ENCODE results near the gene UBE2J1. TPM values are rescaled to one million over a fixed set of nuclear protein-coding genes. Genes with fewer than 3 reads are reported as not detected.

Gene UBE2J1
- total and polyA plus RNA-seq, 10 of the 15 experiments (the other 5 are each of a cell fraction or from before 2014, with no cell fraction given), result 48.7 to 131 (median 90.0) TPM

GRCh38 chr6:89281779-89282246 is 70.7 kb downstream of the UBE2J1 start (continued):
- TF ChIP-seq EP300 (IDR thresholded peaks at IDR 0.05; ENCODE audit: borderline replicate concordance in 1 of 2, control insufficient read depth in 1 of 2, low read depth in 2 of 2, low read length in 2 of 2) (no peak), RELB (IDR thresholded peaks at IDR 0.05; ENCODE audit: low read depth) (no peak), FOXK2 (IDR thresholded peaks at IDR 0.05) (no peak), SIN3A (IDR thresholded peaks at IDR 0.05; ENCODE audit: low read depth, low read length) (no peak), E2F8 (IDR thresholded peaks at IDR 0.05; ENCODE audit: low read depth, partially characterized antibody) (no peak), BRCA1 (IDR thresholded peaks at IDR 0.05; ENCODE audit: low read depth, low read length) (no peak), IRF5 (IDR thresholded peaks at IDR 0.05; ENCODE audit: borderline replicate concordance) (no peak), POLR2AphosphoS5 (IDR thresholded peaks at IDR 0.05; ENCODE audit: low read length) (no peak), RELA (IDR thresholded peaks at IDR 0.05; ENCODE audit: borderline replicate concordance, partially characterized antibody) (no peak), SMAD5 (IDR thresholded peaks at IDR 0.05; ENCODE audit: low read depth) (no peak), SIX5 (IDR thresholded peaks at IDR 0.05; ENCODE audit: low read depth, low read length, severe bottlenecking) (no peak), ZNF384 (IDR thresholded peaks at IDR 0.05; ENCODE audit: borderline replicate concordance, low read depth, low read length) (no peak), E4F1 (IDR thresholded peaks at IDR 0.05; ENCODE audit: borderline replicate concordance, partially characterized antibody) (no peak), E2F4 (IDR thresholded peaks at IDR 0.05; ENCODE audit: low read depth, low read length) (no peak), TCF3 (IDR thresholded peaks at IDR 0.05; ENCODE audit: borderline replicate concordance, insufficient read depth, low read depth, low read length) (no peak), RAD51 (IDR thresholded peaks at IDR 0.05) (no peak), NFYB (IDR thresholded peaks at IDR 0.05; ENCODE audit: insufficient read depth, low read depth, low read length) (no peak), RAD21 (IDR thresholded peaks at IDR 0.05; ENCODE audit: insufficient read depth, low read depth, low read length) (peak; percentile 77), ETV6 (conservative IDR thresholded peaks at IDR 0.05 in 1 of 2, IDR thresholded peaks at IDR 0.05 in 1 of 2; ENCODE audit: borderline replicate concordance in 1 of 2, low read depth in 1 of 2) (no peak)
